ENCODE data around the gene TFCP2L1. TPM values are rescaled to one million over a fixed set of nuclear protein-coding genes. Genes with fewer than 3 reads are reported as not detected.

Gene TFCP2L1
- polyA plus RNA-seq, 1 experiment = 0.01 TPM

- no peak for DNase-seq (ENCODE audit: low read depth)
- TF ChIP-seq CTCF (IDR thresholded peaks at IDR 0.05; ENCODE audit: insufficient read depth, low read depth, low read length) = no peak
- Histone ChIP-seq H3K36me3 (ENCODE audit: control insufficient read depth, insufficient read depth, low read length) (no peaks in the 10 kb centered on the region), H3K4me3 (ENCODE audit: low read depth, low read length) (no peak overlapping the region), H3K27me3 (ENCODE audit: control insufficient read depth, insufficient read depth, low read length) (peaks cover 5% of the 10 kb centered on the region)
- ChIA-PET POLR2A (no interaction called here), CTCF (no interaction called here)
These were observed 46.2 kb downstream of the TFCP2L1 start for GRCh38 chr2:121238828-121239227.

DNA sequence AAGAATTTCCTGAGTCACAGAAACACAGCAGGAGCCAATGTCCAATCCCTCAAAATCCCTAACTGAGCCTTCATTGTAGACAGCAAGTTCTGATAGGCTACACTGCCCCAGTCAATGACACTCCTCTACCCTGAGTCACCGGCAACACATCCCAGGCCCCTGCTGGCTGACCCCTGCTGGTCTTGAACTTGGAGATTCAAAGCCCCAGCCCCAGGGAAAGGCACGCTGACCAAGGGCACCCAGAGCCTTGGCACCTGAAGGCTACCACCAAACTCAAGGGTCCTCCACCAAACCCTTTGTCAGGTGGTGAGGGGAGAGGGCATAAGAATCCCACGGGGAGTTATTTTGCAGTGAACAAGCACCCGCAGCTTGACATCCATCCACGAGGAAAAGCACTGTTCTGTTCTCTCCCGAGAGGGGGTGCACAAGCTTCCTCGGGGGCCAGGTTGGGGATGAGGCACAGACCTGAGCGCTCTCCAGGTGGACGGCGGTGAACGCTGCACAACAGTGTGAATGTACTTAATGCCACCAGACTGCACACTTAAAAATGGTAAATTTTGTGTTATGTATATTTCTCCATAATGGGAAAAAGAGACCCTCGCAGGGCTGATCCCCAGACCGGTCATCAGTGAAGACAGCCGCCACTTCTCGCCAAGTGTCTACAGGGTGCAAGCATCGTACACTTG lies 46.9 kb downstream of the TFCP2L1 start:
- no peak for DNase-seq (ENCODE audit: low read depth)
- ChIA-PET POLR2A (no interaction called here), CTCF (no interaction called here)
- no peaks in the 10 kb centered on the region for H3K36me3 ChIP-seq (ENCODE audit: control insufficient read depth, insufficient read depth, low read length)
- H3K27me3 ChIP-seq (ENCODE audit: control insufficient read depth, insufficient read depth, low read length) = peaks cover 5% of the 10 kb centered on the region
- no peak overlapping the region for H3K4me3 ChIP-seq (ENCODE audit: low read depth, low read length)
- TF ChIP-seq CTCF (IDR thresholded peaks at IDR 0.05; ENCODE audit: insufficient read depth, low read depth, low read length) = no peak

- TF ChIP-seq CTCF (IDR thresholded peaks at IDR 0.05; ENCODE audit: insufficient read depth, low read depth, low read length) = no peak
- ChIA-PET CTCF (no interaction called here), POLR2A (no interaction called here)
- DNase-seq (ENCODE audit: low read depth) = no peak
- H3K36me3 ChIP-seq (ENCODE audit: control insufficient read depth, insufficient read depth, low read length) = no peaks in the 10 kb centered on the region
- peaks cover 4% of the 10 kb centered on the region for H3K27me3 ChIP-seq (ENCODE audit: control insufficient read depth, insufficient read depth, low read length)
- no peak overlapping the region for H3K4me3 ChIP-seq (ENCODE audit: low read depth, low read length)
These were observed 47.5 kb downstream of the TFCP2L1 start for GRCh38 chr2:121237336-121237979.

GRCh38 chr2:121236650-121237180 lies 48.3 kb downstream of the TFCP2L1 start:
- H3K27me3 ChIP-seq (ENCODE audit: control insufficient read depth, insufficient read depth, low read length) = peaks cover 6% of the 10 kb centered on the region
- no peak for DNase-seq (ENCODE audit: low read depth)
- no peaks in the 10 kb centered on the region for H3K36me3 ChIP-seq (ENCODE audit: control insufficient read depth, insufficient read depth, low read length)
- no peak for TF ChIP-seq CTCF (IDR thresholded peaks at IDR 0.05; ENCODE audit: insufficient read depth, low read depth, low read length)
- ChIA-PET CTCF (no interaction called here), POLR2A (no interaction called here)
- H3K4me3 ChIP-seq (ENCODE audit: low read depth, low read length) = no peak overlapping the region

- CTCF ChIA-PET = no interaction called here
- POLR2A ChIA-PET = no interaction called here
- Histone ChIP-seq H3K4me3 (ENCODE audit: low read depth, low read length) (no peak overlapping the region), H3K27me3 (ENCODE audit: control insufficient read depth, insufficient read depth, low read length) (peaks cover 6% of the 10 kb centered on the region), H3K36me3 (ENCODE audit: control insufficient read depth, insufficient read depth, low read length) (no peaks in the 10 kb centered on the region)
- TF ChIP-seq CTCF (IDR thresholded peaks at IDR 0.05; ENCODE audit: insufficient read depth, low read depth, low read length) = no peak
- DNase-seq (ENCODE audit: low read depth) = no peak
These were observed 48.8 kb downstream of the TFCP2L1 start for GRCh38 chr2:121236101-121236640.

Measured in BJ (cell line).